HG03025 (cell line): ENCODE results near the gene STIMATE.

Experiments used
- ATAC-seq: cut with Tn5 transposase; IDR thresholded peaks from one replicate; pipeline ENCODE4 v1.9.1; 2021; ENCODE audit warnings: mild to moderate bottlenecking, moderate library complexity; ENCODE audit not compliant: unreplicated experiment, low FRiP score

STIMATE gene

DNA sequence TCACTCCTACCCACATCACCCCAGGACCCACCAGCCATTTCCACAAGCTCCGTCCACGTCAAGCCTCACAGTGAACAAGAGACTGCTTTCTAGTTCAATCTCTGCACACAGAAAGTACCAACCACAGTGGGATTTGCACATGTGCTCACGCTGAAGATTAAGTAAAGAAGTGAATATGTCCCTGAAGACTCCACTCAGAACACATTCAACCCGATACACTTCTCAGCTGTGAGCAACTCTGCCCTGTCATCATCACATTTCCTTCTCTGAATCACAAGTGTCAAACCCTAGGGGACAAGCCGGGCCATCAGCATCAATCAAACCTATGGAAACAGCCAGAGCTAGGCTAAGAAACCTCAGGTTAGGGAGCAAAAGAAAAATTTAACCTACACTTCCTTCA is 1.9 kb downstream of the STIMATE start:
- ATAC-seq, result no peak

DNA sequence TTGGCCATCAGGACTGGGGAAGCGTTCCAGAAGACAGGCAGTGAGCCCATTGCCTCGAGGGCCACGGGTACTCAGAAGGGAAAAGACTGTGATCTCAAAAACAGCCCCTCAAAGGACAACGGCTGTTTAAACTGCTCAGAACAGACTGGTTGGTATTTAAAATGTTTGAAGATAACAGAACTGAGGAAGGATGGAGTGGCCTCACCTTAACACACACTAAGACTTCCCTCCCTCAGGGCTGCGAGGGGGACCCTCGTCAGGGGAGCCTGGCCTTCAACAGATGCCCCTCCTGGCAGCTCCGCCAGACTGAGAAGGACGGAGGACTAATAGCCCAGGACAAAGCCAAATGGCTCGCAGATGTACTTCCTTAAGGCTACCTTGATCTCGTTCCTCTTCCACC is 2.6 kb downstream of the STIMATE start:
- no peak for ATAC-seq

GRCh38 chr3:52893723-52894122 is 3.6 kb downstream of the STIMATE start:
- ATAC-seq, result no peak

DNA sequence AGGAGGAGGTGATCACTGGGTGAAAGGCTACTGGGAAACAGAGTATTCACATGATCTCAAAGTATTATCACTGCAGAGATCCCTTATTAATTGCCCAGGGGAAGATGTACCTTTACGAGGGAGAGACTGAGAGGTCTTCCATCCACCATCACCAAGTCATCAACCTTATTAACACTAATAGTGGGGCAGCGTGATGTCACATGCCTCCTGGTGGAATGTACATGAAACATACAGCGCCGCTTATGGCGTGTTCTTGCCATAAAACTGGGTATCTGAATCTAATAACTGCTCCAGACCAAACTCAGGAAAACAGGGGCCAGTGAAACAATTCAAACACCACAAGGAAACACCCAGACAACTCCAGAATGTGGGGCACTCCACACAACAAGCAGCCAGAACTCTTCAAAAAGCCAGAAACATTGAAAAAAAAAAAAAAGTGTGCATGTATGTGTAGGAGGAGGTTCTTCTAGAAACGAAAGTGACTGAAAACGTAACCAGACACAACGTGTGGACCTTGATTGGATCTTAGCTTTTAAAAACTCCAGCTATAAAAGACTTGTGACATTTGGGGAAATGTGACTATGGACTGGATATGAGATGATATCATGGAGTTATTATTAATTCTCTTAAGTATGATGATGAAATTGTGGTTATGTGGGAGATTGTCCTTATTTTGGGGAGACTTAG is 4.6 kb downstream of the STIMATE start:
- ATAC-seq, result no peak

DNA sequence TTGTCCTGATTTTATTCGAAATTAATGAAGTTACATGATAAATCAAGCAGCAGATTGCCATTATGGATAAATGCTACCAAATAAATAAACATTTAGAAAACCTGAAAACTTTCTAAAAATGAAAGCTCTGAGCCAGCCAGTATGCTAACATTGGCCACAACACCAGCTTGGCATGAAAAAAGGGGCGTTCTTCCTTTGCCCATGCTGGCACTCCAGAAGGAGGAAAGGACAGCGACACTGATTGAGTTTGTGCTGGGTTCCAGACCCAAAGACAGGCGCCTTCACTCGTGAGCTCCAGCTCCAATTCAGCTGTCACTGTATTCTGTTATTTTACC is 5.1 kb downstream of the STIMATE start:
- ATAC-seq, result no peak

- no peak for ATAC-seq
These were observed 5.7 kb downstream of the STIMATE start for GRCh38 chr3:52891615-52892081.

- ATAC-seq, result no peak
These were observed 6.2 kb downstream of the STIMATE start for GRCh38 chr3:52891164-52891563.

DNA sequence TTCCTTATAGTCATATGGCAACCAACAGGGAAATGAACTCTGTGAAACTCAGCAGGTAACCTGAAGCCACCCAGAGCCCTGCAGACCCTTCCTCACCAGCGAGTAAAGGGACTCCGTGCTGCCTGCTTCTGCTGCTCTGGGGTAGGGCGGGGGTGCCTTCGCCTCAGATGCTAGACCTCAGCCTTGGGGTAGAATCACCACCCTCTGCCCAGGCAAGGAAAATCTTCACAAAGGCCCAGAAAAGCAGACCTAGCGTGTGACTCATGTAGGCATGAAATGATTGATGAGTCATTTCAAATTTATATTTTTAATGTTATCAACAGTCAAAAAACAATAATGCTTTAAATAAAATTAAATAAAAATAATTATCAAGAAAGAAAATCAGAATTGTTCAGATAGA is 6.6 kb downstream of the STIMATE start:
- ATAC-seq, result no peak

GRCh38 chr3:52889901-52890300 is 7.4 kb downstream of the STIMATE start:
- no peak for ATAC-seq

DNA sequence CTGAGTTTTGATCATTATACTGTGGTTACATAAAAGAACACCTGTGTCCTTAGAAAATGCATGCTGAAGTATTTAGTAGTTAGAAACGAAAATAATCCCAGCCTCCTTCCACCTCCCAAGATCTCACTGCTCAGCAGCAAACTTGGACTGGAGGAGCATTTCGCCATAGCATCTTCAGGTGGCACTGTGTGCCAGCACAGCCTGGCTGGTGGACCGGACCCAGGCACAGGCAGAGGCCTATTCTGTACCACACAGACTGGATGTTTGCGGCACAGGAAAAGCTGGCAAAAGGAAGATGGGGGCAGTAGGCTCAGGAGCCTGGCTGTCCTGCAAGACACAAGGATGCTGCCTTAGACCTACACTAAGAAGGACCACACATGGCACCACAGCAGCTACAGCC is 10.2 kb downstream of the STIMATE start:
- ATAC-seq, result no peak

- ATAC-seq, result no peak
These were observed 11.2 kb downstream of the STIMATE start for GRCh38 chr3:52886049-52886730.

DNA sequence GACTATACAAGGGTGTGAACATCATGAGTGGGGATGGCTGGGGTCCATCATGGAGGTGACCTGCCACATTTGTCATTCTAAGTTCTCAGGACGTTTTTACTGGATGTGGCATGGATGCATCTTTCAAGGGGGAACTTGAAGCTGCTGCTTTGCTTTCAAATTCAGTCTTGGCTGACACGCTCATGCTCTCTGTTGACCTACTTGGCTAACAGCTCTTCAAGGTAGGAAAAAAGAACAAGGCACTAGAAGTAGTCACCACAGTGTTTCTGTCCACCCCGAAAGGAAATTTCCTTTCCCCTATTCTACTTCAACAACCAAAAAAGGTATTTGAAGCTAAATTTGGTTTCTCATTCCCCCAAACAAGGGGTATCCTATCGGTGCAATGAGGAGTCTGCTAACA is 15.0 kb downstream of the STIMATE start:
- no peak for ATAC-seq

- ATAC-seq, result no peak
These were observed 15.5 kb downstream of the STIMATE start for GRCh38 chr3:52881871-52882270.

DNA sequence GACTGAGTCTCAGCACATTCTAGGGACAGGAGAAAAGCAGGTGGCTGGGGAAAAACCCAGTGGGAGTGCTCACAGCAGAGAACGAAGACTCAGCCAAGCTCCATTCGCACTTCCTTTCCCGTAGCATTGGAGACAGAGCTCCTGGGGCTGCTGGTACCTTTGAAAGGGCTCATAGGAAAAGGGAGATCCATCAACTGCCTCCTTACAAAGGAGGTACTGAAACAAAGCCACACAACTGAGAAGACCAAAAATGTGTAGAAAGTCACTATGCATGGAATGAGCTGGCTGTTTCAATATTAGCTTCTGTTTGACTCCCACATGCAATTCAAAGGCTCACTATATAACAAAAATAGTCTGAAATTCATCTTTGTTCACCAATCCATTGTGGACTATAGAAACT is 16.9 kb downstream of the STIMATE start:
- ATAC-seq, result no peak

DNA sequence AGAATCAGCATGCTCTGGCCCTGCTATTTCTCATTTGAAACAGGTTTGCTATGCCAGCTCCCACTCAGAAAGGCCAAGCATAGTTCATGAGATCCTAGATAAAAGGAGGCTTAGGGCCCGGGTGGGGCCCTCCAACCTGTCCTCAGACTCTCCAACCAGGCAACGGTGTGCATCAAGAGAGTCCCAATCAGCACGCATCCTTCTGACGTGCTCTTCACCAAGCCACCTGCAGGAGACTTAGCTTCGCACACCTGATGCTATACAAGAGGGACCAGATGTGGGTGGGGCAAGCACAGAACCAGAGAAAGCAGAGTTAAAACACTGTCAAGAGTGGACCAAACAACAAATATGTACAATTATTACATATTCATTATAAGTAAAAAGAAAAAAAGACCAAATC is 17.3 kb downstream of the STIMATE start:
- no peak for ATAC-seq

- ATAC-seq, result no peak
These were observed 17.8 kb downstream of the STIMATE start for GRCh38 chr3:52879581-52879980.

DNA sequence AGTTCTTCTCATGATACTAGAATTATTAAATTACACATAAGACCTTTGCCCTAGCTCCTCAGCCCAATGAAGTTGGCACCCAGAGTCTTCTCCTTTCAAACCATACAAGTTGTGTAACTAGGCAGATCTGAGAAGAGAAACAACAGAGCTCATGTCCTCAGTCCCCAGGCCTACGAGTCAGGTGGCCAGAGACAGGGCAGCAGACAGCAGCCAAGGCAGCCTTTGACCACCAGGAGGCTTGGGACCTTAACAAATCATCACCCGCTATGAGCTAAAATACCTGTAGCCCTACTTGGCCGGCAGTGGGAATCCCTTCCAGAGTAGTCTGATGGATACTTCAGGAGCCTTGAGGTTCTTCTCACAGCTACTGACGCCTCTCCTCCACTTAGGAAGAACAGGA is 18.3 kb downstream of the STIMATE start:
- no peak for ATAC-seq

GRCh38 chr3:52877085-52877484 is 20.3 kb downstream of the STIMATE start:
- ATAC-seq, result no peak

DNA sequence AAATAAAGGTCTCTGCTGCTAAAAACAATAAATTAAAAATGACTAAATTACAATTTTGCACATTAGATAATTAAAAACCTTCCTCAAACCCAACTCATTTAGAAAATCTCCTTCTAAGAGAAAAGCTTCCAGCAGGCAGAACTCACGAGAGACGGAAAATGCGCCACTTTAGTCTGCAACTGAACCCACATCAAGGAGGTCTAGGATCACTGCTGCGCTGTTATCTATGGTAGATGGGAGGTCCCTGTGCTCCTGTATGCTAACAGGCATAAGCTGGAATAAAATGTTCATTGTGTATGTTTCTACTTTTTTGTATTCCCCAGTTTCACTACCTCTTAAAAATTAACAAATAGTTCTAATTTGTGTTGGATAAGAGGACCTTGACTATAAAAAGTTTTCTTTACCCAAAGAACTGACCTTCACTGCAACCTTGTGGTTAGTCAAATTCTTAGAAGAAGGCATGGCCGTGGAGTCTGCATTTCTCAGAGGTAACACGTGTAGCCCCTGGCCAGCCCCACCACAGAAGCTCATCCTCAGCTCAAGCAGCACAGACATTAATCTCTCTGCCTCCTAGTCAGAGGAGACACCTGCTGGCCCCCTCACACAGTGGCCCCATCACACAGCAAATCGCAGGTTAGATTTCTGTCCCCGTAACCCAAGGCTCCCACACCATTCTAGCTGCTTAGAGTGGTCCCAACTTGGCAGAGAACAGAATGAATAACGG is 22.3 kb downstream of the STIMATE start:
- no peak for ATAC-seq

GRCh38 chr3:52874160-52874701 is 23.1 kb downstream of the STIMATE start:
- no peak for ATAC-seq

DNA sequence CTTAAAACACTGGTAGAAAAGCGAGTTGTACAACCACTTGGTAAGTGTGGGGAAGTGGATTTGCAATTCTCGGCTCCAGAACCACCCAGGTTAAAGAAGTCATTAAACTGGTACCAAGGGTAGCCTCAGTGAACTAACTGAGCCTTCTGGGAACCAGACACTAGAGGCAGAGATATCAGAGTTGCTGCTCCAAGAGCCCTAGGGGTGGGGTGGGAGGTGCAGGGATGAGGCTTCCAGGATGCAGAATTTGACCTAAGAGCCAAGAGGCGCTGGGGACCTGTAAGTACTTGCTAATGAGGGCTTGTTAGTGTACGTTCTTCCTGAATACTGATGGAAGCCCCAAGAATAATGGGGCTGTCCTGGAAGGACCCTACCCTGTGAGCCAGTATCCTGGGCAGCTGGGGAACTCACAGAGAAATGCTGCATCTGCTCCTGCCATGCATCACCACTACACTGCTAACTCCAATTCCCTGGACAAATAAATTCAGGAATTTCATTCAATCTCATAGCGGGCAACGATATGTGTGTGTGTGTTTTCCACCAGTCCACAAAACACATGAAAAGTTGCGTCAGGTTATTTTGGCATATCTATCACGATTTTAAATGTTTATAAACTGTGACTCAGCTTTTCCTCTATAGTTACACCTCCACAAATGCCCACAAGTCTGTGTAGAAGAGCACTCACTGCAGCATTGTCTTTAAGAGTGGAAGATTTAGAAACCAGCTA is 23.8 kb downstream of the STIMATE start:
- no peak for ATAC-seq
